Effector CD4-positive, alpha-beta T cell (primary cell): Measurements from ENCODE around the gene NR3C1.

ENCODE experiments used
- DNase-seq: peaks from one replicate; pipeline ENCODE4 v3.0.0-alpha.2; 2020

The NR3C1 gene

DNA sequence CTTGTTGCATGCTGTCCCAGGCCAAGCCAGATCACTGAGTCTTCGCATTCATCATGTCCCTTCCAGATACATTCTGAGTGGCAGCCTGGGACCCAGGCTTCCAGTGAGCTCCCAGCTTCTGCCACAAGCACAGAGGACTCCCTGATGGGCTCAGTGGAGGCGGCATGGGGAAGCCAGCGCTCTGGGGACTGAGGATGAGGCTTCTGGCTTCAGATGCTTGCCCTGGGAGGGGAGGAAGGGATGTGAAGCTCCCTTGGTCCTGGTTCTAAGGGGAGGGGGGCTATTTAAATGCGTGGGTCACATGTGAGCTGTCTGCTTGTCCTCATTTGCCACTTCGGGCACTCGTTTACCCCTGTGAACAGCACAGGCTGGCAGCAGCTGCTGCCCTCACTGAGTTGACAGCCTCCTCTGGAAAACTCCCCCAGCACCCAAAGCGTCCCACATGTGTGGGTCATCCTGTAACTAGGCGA is 174.0 kb downstream of the NR3C1 start:
- peak; percentile 28 for DNase-seq

DNA sequence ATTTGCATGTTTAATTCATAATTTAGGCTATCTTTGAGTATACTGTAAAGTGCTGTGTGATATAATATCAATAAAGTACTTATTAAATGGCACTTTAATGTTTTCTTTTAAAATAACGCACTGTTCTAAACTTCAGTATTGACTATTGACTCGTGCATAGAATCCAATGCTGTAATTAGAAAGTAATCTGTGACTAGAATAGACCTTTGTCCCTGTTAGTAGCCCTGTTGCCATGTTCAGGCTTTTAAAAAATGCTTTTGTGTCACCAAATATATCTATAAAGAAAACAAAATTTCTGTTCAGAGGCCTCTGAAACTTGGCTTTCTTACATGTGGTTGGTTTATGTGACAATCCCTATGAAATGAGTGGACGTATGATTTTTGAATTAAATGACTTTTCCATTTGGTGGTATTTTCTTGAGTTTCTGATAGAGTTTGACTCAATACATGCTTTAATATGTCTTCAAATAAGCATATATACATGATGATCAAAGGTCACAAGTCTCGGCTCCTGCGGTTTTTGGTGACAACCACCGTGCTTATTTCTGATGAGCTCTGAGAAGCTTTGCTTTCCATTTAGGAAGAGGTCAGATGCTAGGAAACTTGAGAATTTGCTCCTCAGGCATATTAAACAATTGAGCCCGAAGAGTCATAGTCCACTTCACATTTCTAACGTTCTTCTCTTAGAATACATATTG is 174.7 kb downstream of the NR3C1 start:
- DNase-seq = peak; percentile 4
